CD8-positive, alpha-beta memory T cell (primary cell): ENCODE data around the gene PDIA5. TPM values are rescaled to one million over a fixed set of nuclear protein-coding genes. Genes with fewer than 3 reads are reported as not detected.

Experiments used
- CTCF ChIA-PET: fragments of 350-600 bp; sonication (Branson Sonifier 250); formaldehyde crosslinking; loops from one replicate; lab custom pipeline; 2021; ENCODE audit warnings: antibody characterized with exemption; lab: Charles Lee
- POLR2A ChIA-PET: fragments of 350-600 bp; sonication (Branson Sonifier 250); formaldehyde crosslinking; loops from one replicate; lab custom pipeline; 2021; ENCODE audit warnings: antibody characterized with exemption; lab: Charles Lee
- DNase-seq, 5 donors: peaks; one replicate each; pipeline versions ENCODE4 v3.0.0 to v3.0.0-alpha.2; 2020 to 2022; ENCODE audit warnings: mixed read lengths in 1 of 5
- H3K27ac ChIP-seq: one replicate; pipeline ENCODE4 v1.7.0; 2013; ENCODE audit warnings: low read depth, mild to moderate bottlenecking, low read length, moderate library complexity
- H3K27me3 ChIP-seq: 2 replicates; pipeline ENCODE4 v1.7.0; 2013; ENCODE audit warnings: low read length, mild to moderate bottlenecking; ENCODE audit not compliant: insufficient read depth, poor library complexity, severe bottlenecking
- H3K36me3 ChIP-seq: 2 replicates; pipeline ENCODE4 v1.7.0; 2013; ENCODE audit warnings: mild to moderate bottlenecking, low read length, moderate library complexity; ENCODE audit not compliant: insufficient read depth
- H3K4me1 ChIP-seq: 2 replicates; pipeline ENCODE4 v1.7.0; 2013; ENCODE audit warnings: mild to moderate bottlenecking, low read length, moderate library complexity; ENCODE audit not compliant: insufficient read depth
- H3K4me3 ChIP-seq: 2 replicates; pipeline ENCODE4 v1.7.0; 2013; ENCODE audit warnings: mild to moderate bottlenecking, low read length
- H3K9me3 ChIP-seq: 2 replicates; pipeline ENCODE4 v1.7.0; 2013; ENCODE audit warnings: mild to moderate bottlenecking, low read length
- H3K27ac Mint-ChIP-seq, 8 donors: one replicate each; pipeline ENCODE4 v1.8.0; 2020 to 2021; ENCODE audit warnings: mixed read lengths in 8 of 8, mild to moderate bottlenecking in 6 of 8, inconsistent platforms in 3 of 8, moderate library complexity in 3 of 8
- H3K27me3 Mint-ChIP-seq, 2 donors: one replicate each; pipeline ENCODE4 v1.8.0; 2020 to 2021; ENCODE audit warnings: mixed read lengths in 2 of 2, mild to moderate bottlenecking in 1 of 2, moderate library complexity in 1 of 2
- H3K36me3 Mint-ChIP-seq, 3 donors: one replicate each; pipeline ENCODE4 v1.8.0; 2020 to 2021; ENCODE audit warnings: mixed read lengths in 3 of 3, inconsistent platforms in 1 of 3, mild to moderate bottlenecking in 1 of 3
- H3K4me1 Mint-ChIP-seq, 3 donors: one replicate each; pipeline ENCODE4 v1.8.0; 2020 to 2021; ENCODE audit warnings: mixed read lengths in 3 of 3, inconsistent platforms in 1 of 3, mild to moderate bottlenecking in 1 of 3
- H3K4me3 Mint-ChIP-seq, 7 donors: one replicate each; pipeline ENCODE4 v1.8.0; 2020 to 2021; ENCODE audit warnings: mixed read lengths in 7 of 7, mild to moderate bottlenecking in 6 of 7, moderate library complexity in 4 of 7, inconsistent platforms in 2 of 7
- H3K9me3 Mint-ChIP-seq, 5 donors: one replicate each; pipeline ENCODE4 v1.8.0; 2020 to 2022; ENCODE audit warnings: mixed read lengths in 5 of 5, mild to moderate bottlenecking in 3 of 5, moderate library complexity in 2 of 5, inconsistent platforms in 1 of 5
- polyA plus RNA-seq: library from polyadenylated mRNA; unstranded; fragments of 300-500 nt; fragmentation: Illumina TruSeq; gene quantifications from one replicate; pipeline ENCODE4 v1.2.3, GENCODE V29; 2021
- total RNA-seq, 2 experiments: library from RNA; stranded (reverse); gene quantifications; one replicate each; pipeline ENCODE4 v1.2.3, GENCODE V29; 2021

Gene PDIA5
- total and polyA plus RNA-seq, 3 experiments from 2014 or later: 4.4 to 18.2 (median 12.7) TPM

- Histone ChIP-seq H3K4me3 (peak overlapping the region; percentile 52), H3K27ac (peak overlapping the region; percentile 98), H3K27me3 (no peaks in the 10 kb centered on the region), H3K9me3 (no peaks in the 10 kb centered on the region), H3K36me3 (no peaks in the 10 kb centered on the region), H3K4me1 (peaks cover 24% of the 10 kb centered on the region)
- Mint-ChIP-seq H3K4me3 (peak overlapping the region; percentile 84 to 95 (median 91)), H3K36me3 (peaks cover 0 to 8% (median 8%) of the 10 kb centered on the region in 3 donors), H3K4me1 (peaks cover 21 to 39% (median 24%) of the 10 kb centered on the region in 3 donors), H3K9me3 (peaks cover 0 to 13% (median 2%) of the 10 kb centered on the region in 5 donors), H3K27ac (peak overlapping the region; percentile 94 to 100 (median 98)), H3K27me3 (peaks cover 3 to 13% of the 10 kb centered on the region in 2 donors)
- DNase-seq: no peak
- POLR2A ChIA-PET: interaction anchor here (0.9 to 1.3 kb wide), 3 partner anchors 10 to 817 kb away, joined by 3 read pairs; partner anchors contain the start of gene FAM162A
- CTCF ChIA-PET: no interaction called here
These were observed 134.4 kb downstream of the PDIA5 start for GRCh38 chr3:123201223-123201556.

DNA sequence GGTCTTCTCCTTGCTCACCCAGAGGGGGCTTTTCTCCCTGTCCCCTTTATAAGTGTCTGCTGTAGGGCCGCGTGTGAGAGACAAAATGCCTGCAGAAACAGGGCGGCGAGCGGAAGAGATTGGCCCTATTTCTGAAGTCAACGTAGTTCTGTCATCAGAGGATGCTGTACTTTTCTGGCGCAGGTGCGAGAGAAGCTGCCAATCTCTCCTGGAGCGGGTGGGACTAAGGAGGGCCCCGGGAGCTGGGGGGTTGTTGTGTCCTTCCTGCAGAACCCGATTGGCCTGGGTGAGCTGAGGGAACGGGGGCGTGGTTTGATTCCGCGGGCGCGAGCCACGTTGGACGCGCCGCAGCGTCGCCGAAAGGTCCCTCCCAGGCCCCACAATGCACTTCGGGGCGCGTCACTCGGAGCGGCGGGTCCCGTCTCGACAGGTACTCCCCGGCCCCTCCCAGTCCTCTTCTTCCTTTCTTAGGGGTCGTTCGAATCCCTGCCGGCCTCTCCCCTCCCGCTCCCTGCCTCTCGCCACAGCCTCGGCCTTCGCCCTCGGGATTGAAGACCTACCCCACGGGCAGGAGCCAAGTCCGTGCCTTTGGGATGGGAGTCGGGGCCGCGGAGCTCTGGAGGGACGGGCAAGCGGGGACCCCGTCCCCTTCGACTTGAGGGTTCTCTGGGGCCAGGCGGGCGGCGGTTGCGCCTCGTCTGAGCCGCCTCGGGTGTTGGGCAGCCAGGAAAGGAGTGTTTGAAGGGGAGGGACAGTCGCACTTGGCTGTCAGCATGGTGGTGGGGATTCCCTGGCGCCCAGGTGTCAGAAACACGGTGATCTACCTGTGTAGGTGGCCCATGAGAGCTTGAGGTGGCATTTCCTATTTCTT lies 135.0 kb downstream of the PDIA5 start, which contains the start of gene SEC22A:
Gene SEC22A (plus strand): TSS at position 387 of the 871 bp plus-strand sequence. CDS start 7,275 bp downstream, outside the sequence.
- ChIA-PET CTCF (no interaction called here), POLR2A (interaction anchor here (0.6 to 1.3 kb wide), 7 partner anchors 9 to 1657 kb away, joined by 3 to 4 read pairs (median 3); partner anchors contain the start of genes FAM162A and POLQ)
- Mint-ChIP-seq H3K36me3 (peaks cover 0 to 11% (median 8%) of the 10 kb centered on the region in 3 donors), H3K4me1 (peaks cover 21 to 39% (median 24%) of the 10 kb centered on the region in 3 donors), H3K27ac (peak within 1 kb of the TSS; percentile 94 to 100 (median 98)), H3K27me3 (peaks cover 2 to 13% of the 10 kb centered on the region in 2 donors), H3K9me3 (peaks cover 0 to 13% (median 2%) of the 10 kb centered on the region in 5 donors), H3K4me3 (peak within 1 kb of the TSS; percentile 84 to 95 (median 91))
- no peaks in the 10 kb centered on the region for H3K9me3 ChIP-seq
- DNase-seq: peak; percentile 94 to 98 (median 96)
- no peaks in the 10 kb centered on the region for H3K27me3 ChIP-seq
- peak within 1 kb of the TSS; percentile 98 for H3K27ac ChIP-seq
- peak within 1 kb of the TSS; percentile 89 for H3K4me3 ChIP-seq
- H3K4me1 ChIP-seq: peaks cover 24% of the 10 kb centered on the region
- no peaks in the 10 kb centered on the region for H3K36me3 ChIP-seq

GRCh38 chr3:123202451-123202850 lies 135.6 kb downstream of the PDIA5 start:
- peaks cover 24% of the 10 kb centered on the region for H3K4me1 ChIP-seq
- no peaks in the 10 kb centered on the region for H3K9me3 ChIP-seq
- H3K27me3 Mint-ChIP-seq: peaks cover 1 to 9% of the 10 kb centered on the region in 2 donors
- peak overlapping the region; percentile 94 to 100 (median 98) for H3K27ac Mint-ChIP-seq
- H3K27me3 ChIP-seq: no peaks in the 10 kb centered on the region
- H3K9me3 Mint-ChIP-seq: peaks cover 0 to 13% (median 2%) of the 10 kb centered on the region in 5 donors
- ChIA-PET CTCF (no interaction called here), POLR2A (interaction anchor here (0.6 to 1.3 kb wide), 4 partner anchors 8 to 589 kb away, joined by 3 to 4 read pairs (median 4); no protein-coding TSS in a partner anchor)
- H3K27ac ChIP-seq: peak overlapping the region; percentile 98
- no peak for DNase-seq
- peaks cover 21 to 39% (median 28%) of the 10 kb centered on the region in 3 donors for H3K4me1 Mint-ChIP-seq
- peaks cover 0 to 12% (median 4%) of the 10 kb centered on the region in 3 donors for H3K36me3 Mint-ChIP-seq
- H3K4me3 Mint-ChIP-seq: peak overlapping the region; percentile 84 to 95 (median 91)
- peak overlapping the region; percentile 89 for H3K4me3 ChIP-seq
- H3K36me3 ChIP-seq: no peaks in the 10 kb centered on the region

Other genes starting within 250 kb of the PDIA5 start
- gene SEMA5B, start 39.3 kb upstream of the PDIA5 start, total RNA-seq: not detected
- not detected for gene SEMA5B, start 39.3 kb upstream of the PDIA5 start, polyA plus RNA-seq
- 10 to 100 TPM; 19.3 to 21.6 TPM for gene SEC22A, start 134.9 kb downstream of the PDIA5 start, total RNA-seq
- 12.7 TPM for gene SEC22A, start 134.9 kb downstream of the PDIA5 start, polyA plus RNA-seq